HUES48 (cell line): ENCODE data around the gene DENND2A.
"Not testable (repeated sequence)": the region's sequence is repeated elsewhere in the genome, so short reads cannot be mapped to it uniquely, and the experiment has no call there.

Experiments
- H3K27ac ChIP-seq: one replicate; pipeline ENCODE4 v1.7.0; 2013; ENCODE audit warnings: low read depth, low read length, inconsistent platforms
- H3K27me3 ChIP-seq: 2 replicates; pipeline ENCODE4 v1.6.1; 2013; ENCODE audit warnings: mild to moderate bottlenecking, low read length; ENCODE audit not compliant: control insufficient read depth, insufficient read depth
- H3K36me3 ChIP-seq: 2 replicates; pipeline ENCODE4 v1.6.1; 2013; ENCODE audit warnings: low read length; ENCODE audit not compliant: control insufficient read depth, insufficient read depth
- H3K4me1 ChIP-seq: 2 replicates; pipeline ENCODE4 v1.6.1; 2013; ENCODE audit warnings: mild to moderate bottlenecking, low read length; ENCODE audit not compliant: control insufficient read depth, insufficient read depth
- H3K4me3 ChIP-seq: 2 replicates; pipeline ENCODE4 v1.5.1; 2013; ENCODE audit warnings: mild to moderate bottlenecking, low read depth, low read length
- H3K9ac ChIP-seq: 2 replicates; pipeline ENCODE4 v1.6.1; 2013; ENCODE audit warnings: mild to moderate bottlenecking, low read depth, low read length, moderate library complexity
- H3K9me3 ChIP-seq: 2 replicates; pipeline ENCODE4 v1.6.1; 2013; ENCODE audit warnings: low read length; ENCODE audit not compliant: control insufficient read depth, insufficient read depth

Gene DENND2A

DNA sequence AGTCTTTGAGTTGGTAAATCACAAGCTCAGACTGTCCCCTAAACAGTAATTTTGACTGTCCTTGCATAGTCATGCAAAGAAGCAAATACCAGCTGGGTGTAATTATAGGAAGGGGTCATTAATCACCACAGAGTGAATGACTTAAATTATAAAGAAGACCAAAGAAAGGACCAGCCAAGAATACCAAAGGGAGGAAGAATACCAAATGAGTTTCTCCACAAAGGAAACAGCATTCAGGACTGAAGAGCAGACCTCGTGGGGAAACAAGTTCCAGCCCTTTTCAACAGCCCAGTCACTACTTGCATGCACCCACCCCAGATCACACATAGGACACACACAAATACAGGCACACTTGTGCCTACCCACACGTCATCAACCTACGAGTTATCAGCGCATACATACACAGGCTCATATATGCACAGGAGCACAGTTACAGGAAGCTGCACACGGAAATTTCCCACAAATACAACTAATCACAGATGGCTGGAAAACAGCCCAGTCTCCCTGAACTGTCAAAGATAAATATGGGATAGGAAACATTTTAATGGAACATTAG is 77.6 kb downstream of the DENND2A start:
- no peaks in the 10 kb centered on the region for H3K36me3 ChIP-seq
- peaks cover 14% of the 10 kb centered on the region; the same call in 1 of the 2 replicates for H3K4me1 ChIP-seq
- no peak overlapping the region for H3K4me3 ChIP-seq
- 0 out of 2 replicates have a peak overlapping the region, but pooled peaks have one; percentile 9 for H3K9ac ChIP-seq
- H3K27ac ChIP-seq, result peak overlapping the region; percentile 42
- no peaks in the 10 kb centered on the region for H3K27me3 ChIP-seq
- no peaks in the 10 kb centered on the region for H3K9me3 ChIP-seq

DNA sequence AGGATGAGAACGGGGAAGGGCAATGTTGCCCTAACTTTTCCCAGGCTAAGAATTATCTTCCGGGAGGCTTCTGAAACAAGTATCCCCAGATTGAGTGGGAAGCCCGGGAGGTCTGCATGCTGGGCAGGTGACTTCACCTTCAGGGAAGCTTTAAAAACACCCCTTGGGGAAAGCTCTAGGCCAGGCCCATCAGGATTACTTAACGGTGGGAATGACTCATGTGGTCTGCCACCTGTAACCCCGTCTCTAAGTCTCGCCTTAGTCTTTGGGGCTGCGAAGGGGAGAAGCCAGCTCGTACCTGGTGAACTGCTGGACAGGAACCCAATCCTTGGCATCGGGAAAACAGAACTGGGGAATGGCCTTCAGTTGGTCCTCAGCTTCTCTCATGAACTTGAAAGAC is 81.2 kb downstream of the DENND2A start:
- H3K27ac ChIP-seq, result no peak overlapping the region
- no peak overlapping the region for H3K9ac ChIP-seq
- H3K9me3 ChIP-seq, result no peaks in the 10 kb centered on the region
- peaks cover 14% of the 10 kb centered on the region; the same call in 1 of the 2 replicates for H3K4me1 ChIP-seq
- no peaks in the 10 kb centered on the region for H3K36me3 ChIP-seq
- H3K27me3 ChIP-seq, result no peaks in the 10 kb centered on the region
- no peak overlapping the region for H3K4me3 ChIP-seq

DNA sequence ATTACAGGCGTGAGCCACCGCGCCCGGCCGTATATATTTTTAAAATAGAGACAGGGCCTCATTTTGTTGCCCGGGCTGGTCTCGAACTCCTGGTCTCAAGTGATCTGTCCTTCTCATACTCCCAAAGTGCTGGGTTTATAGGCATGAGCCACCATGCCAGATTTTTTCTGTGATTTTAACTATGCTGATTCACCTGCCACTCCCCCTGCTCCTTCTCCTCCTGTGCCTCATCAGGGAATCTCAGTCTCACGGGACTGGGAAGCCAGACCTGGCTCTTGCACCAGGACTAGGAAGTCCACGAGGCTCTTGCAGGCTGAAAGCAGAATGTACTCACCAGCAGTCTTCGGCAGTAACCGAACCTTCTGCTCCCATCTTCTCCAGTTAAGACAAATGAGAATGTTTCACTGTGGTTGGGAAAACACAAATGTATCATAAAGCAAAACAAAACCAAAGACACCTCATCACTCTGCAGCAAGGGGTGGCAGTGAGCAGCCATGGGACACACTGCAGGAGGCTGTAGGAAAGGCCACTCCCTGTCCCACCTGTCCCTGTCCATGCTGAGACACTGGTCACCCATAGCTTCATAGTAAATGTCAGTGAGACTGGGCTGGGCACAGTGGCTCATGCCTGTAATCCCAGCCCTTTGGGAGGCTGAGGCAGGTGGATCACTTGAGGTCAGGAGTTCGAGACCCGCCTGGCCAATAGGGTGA is 82.6 kb downstream of the DENND2A start:
- no peaks in the 10 kb centered on the region for H3K9me3 ChIP-seq
- no peak overlapping the region for H3K9ac ChIP-seq
- H3K4me1 ChIP-seq, result peaks cover 8% of the 10 kb centered on the region; the same call in 1 of the 2 replicates
- no peaks in the 10 kb centered on the region for H3K36me3 ChIP-seq
- H3K27ac ChIP-seq, result no peak overlapping the region
- H3K4me3 ChIP-seq, result no peak overlapping the region
- H3K27me3 ChIP-seq, result no peaks in the 10 kb centered on the region

DNA sequence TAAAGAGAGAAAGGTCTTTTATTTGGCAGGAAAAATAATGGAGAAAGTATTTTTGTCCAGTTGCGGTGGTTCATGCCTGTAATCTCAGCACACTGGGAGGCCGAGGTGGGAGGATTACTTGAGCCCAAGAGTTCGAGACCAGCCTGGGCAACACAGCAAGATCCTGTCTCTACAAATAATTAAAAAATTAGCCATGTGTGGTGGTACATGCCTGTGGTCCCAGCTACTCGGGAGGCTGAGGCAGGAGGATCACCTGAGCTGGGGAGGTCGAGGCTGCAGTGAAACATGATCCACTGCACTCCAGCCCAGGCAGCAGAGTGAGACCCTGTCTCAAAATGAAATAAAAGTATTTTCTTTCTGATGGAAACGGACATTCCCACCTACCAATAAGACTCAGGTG is 83.5 kb downstream of the DENND2A start:
- H3K4me3 ChIP-seq, result no peak overlapping the region
- no peak overlapping the region for H3K9ac ChIP-seq
- no peak overlapping the region for H3K27ac ChIP-seq
- H3K36me3 ChIP-seq, result no peaks in the 10 kb centered on the region
- no peaks in the 10 kb centered on the region for H3K27me3 ChIP-seq
- peaks cover 4% of the 10 kb centered on the region; the same call in 1 of the 2 replicates for H3K4me1 ChIP-seq
- H3K9me3 ChIP-seq, result no peaks in the 10 kb centered on the region

DNA sequence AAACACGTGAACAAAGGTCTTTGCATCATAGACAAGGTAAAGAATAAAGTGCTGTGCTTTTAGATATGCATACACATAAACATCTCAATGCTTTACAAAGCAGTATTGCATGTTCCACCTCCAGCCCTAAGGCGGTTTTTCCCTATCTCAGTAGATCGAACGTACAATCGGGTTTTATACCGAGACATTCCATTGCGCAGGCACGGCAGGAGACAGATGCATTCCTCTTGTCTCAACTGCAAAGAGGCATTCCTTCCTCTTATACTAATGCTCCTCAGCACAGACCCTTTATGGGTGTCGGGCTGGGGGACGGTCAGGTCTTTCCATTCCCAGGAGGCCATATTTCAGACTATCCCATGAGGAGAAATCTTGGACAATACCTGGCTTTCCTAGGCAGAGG is 87.4 kb downstream of the DENND2A start:
- not testable (repeated sequence) for H3K4me1 ChIP-seq, H3K27ac ChIP-seq, H3K9ac ChIP-seq, H3K27me3 ChIP-seq, H3K9me3 ChIP-seq, H3K4me3 ChIP-seq, H3K36me3 ChIP-seq

DNA sequence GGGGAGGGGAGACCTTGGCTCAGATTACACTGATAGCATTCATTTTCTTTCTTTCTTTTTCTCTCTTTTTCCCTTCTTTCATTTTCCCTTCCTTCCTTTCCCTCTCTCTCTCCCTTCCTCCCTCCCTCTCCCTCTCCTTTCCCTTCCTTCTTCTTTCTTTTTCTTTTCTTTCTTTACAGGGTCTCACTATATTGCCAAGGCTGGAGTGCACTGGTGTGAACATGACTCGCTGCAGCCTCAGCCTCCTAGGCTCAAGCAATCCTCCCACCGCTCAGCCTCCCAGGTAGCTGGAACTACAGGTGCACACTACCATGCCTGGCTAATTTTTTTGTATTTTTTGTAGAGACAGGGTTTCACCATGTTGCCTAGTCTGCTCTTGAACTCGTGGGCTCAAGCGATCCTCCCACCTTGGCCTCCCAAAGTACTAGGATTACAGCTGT is 88.4 kb downstream of the DENND2A start:
- Histone ChIP-seq H3K27ac (no peak overlapping the region), H3K4me3 (no peak overlapping the region), H3K27me3 (no peaks in the 10 kb centered on the region), H3K9me3 (no peaks in the 10 kb centered on the region), H3K4me1 (peaks cover 4% of the 10 kb centered on the region; the same call in 1 of the 2 replicates), H3K36me3 (no peaks in the 10 kb centered on the region), H3K9ac (no peak overlapping the region)

DNA sequence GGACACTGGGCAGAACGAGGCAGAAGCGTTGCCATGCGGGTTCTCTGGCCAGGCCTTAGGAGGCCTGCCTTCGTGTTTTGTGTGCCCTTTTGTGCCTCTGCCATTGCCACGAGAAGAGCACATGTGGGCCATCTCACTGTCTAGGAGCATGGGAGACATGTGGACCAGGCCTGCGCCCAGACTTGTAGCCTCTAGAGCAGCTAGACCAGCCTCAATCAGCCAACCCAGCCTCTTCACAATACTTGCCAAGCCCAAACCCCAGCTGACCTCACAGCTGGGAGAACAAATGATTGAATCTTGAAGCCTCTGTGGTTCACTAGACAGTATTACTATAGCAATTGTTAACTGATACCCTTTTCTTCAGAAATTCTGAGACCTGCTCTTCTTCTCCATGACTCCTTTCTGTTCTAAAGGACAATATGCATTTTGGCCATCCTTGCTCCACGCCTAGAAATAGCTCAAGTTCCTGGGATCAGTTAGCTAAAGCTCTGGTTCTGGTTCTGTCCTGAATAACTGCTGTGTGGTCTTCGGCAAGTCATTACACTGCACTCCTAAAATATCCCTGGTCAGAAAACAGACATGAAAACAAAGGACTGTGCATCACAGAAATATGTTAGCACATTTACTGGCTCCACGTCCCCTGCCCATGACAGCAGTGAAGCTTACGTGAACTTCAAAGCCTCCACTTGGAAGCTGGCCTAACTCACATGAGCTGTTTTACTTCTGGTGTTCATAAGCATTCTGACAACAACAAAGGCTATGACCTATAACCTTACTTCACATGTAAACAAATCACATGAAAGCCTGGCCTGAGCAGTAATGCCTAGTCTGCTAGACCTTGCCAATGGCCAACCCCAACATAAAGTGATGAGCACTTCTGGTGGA is 89.0 kb downstream of the DENND2A start:
- Histone ChIP-seq H3K9ac (no peak overlapping the region), H3K27me3 (no peaks in the 10 kb centered on the region), H3K4me3 (no peak overlapping the region), H3K4me1 (peaks cover 4% of the 10 kb centered on the region; the same call in 1 of the 2 replicates), H3K9me3 (no peaks in the 10 kb centered on the region), H3K36me3 (no peaks in the 10 kb centered on the region), H3K27ac (no peak overlapping the region)

DNA sequence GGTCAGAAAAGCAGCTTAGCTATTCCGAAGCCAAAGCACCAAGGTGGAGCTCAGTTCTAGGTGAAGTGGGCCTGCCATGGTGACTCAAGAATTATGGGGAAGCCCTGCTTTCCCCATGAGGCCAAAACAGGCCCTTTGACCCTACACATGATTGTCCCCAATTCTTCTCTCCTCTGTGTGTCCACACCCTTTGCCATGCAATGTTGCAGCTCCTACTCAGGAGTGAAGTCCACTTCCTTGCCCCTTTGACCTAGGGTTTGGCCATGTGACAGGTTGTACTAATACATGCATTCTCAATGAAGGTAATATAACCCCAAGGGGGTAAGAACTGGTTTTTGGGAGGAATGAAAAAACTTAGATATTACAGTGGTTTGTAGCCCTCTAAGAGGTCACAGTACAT is 93.7 kb downstream of the DENND2A start:
- Histone ChIP-seq H3K9ac (no peak overlapping the region), H3K4me3 (no peak overlapping the region), H3K27me3 (no peaks in the 10 kb centered on the region), H3K36me3 (no peaks in the 10 kb centered on the region), H3K27ac (no peak overlapping the region), H3K9me3 (no peaks in the 10 kb centered on the region), H3K4me1 (peaks cover 9% of the 10 kb centered on the region)

DNA sequence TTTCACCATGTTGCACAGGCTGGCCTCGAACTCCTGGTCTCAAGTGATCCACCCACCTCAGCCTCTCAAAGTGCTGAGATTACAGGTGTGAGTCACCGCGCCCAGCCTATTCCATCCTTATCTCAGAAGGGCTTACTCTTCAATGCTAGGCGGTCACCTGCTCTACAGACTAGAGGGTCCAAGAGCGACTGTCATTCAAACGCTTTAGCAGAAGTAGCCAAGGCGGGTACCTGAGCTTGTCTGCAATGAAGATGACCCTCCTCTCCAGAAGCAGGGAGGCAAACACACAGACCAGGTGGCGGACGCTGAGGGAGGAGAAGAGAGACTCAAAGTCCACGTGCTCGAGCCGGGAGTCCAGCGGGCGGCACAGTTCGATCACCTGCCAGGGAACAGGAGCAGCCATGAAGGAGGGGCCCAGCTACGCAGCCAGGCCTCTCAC is 96.2 kb downstream of the DENND2A start:
- no peak overlapping the region for H3K27ac ChIP-seq
- H3K9me3 ChIP-seq, result no peaks in the 10 kb centered on the region
- peaks cover 20% of the 10 kb centered on the region for H3K4me1 ChIP-seq
- no peak overlapping the region for H3K4me3 ChIP-seq
- H3K9ac ChIP-seq, result no peak overlapping the region
- no peaks in the 10 kb centered on the region for H3K27me3 ChIP-seq
- no peaks in the 10 kb centered on the region for H3K36me3 ChIP-seq

DNA sequence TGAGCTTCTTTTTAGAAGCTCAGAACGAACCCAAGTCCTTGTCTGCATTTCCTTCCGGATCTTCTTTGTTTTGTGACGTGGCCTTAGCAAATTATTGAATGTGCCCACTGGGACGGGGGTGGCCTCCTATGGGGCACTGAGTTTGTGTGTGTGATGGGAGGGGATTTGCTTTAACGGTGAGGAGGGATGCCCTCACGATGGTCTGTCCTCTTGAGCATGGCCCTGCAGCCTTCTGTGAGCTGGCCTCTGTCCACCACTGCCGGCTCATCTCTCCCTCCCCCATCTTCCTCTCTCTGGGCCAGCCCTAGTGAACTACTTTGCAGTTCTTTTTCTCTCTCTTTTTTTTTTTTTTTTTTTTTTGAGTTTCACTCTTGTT is 98.4 kb downstream of the DENND2A start:
- Histone ChIP-seq H3K9ac (peak overlapping the region; percentile 49), H3K36me3 (no peaks in the 10 kb centered on the region), H3K9me3 (no peaks in the 10 kb centered on the region), H3K4me1 (peaks cover 20% of the 10 kb centered on the region), H3K27ac (peak overlapping the region; percentile 96), H3K4me3 (peak overlapping the region; percentile 49), H3K27me3 (no peaks in the 10 kb centered on the region)
